ENCODE results near the gene ECE1. TPM values are rescaled to one million over a fixed set of nuclear protein-coding genes. Genes with fewer than 3 reads are reported as not detected.

ECE1 gene
- total and polyA plus RNA-seq, 2 of the 8 experiments (the other 6 are each of a cell fraction or from before 2014, with no cell fraction given) = 21.4 to 36.8 TPM

DNA sequence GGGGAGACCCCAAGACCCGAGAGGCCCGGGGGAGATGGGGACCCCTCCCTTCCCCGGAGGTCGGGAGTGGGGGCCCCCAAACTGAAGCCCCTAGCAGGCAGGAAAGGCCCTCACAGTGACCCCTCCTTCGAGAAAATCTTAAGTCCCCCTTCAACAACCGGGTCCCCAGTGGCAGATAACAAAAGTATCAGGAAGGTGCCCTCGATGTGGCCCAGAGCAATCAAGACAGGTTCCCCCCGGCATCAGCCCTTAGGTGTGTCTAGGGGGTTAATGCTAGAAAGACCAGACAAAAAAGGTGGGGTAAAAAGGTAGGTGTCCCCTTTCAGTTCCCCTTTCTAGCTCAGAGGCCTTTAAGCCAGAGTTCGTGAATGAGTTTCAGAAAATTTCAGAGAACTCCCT is 282 bp upstream of the ECE1 start:
- peak overlapping the region in 1 of 4 experiments; percentile 60; a peak in 1 of 7 replicates for H3K9ac ChIP-seq (replicated peaks in 1 of 4; ENCODE audit: extremely low read depth in 1 of 4, low read depth in 3 of 4, low read length in 3 of 4)
- no peak overlapping the region for H2BK15ac ChIP-seq (ENCODE audit: low read length)
- H3K14ac ChIP-seq (ENCODE audit: insufficient read length) = peak overlapping the region; percentile 24
- H3K36me3 ChIP-seq (ENCODE audit: control insufficient read depth in 2 of 4, insufficient read depth in 4 of 4, low read length in 3 of 4) = no peaks in the 10 kb centered on the region
- no peak overlapping the region for H3K4ac ChIP-seq (replicated peaks; ENCODE audit: insufficient read length, low read depth, low read length)
- no peak overlapping the region for H2BK12ac ChIP-seq (ENCODE audit: low read depth, low read length)
- no peaks in the 10 kb centered on the region for H3K9me3 ChIP-seq (ENCODE audit: insufficient read depth in 2 of 2, low read depth in 1 of 2, low read length in 1 of 2)
- ChIA-PET CTCF (ENCODE audit: partially characterized antibody) (interaction anchor here (0.8 to 6.4 kb wide), 5 partner anchors 20 to 73 kb away, joined by 3 to 44 read pairs (median 10); no protein-coding TSS in a partner anchor), POLR2A (ENCODE audit: partially characterized antibody) (interaction anchor here (1.3 kb wide), 1 partner anchor 9 kb away, joined by 7 read pairs; no protein-coding TSS in a partner anchor)
- H2AFZ ChIP-seq (ENCODE audit: low read length) = no peak overlapping the region
- no peak overlapping the region for H3K27ac ChIP-seq (ENCODE audit: low read depth, low read length)
- peaks cover 0 to 4% (median 0%) of the 10 kb centered on the region in 4 experiments; a peak in 2 of 7 replicates for H3K27me3 ChIP-seq (replicated peaks in 1 of 4; ENCODE audit: control insufficient read depth in 3 of 4, extremely low read depth in 1 of 4, insufficient read depth in 3 of 4, low read length in 3 of 4)
- no peak overlapping the region for H2BK5ac ChIP-seq (ENCODE audit: low read depth, low read length)
- no peak overlapping the region for H2BK20ac ChIP-seq (ENCODE audit: low read length)
- FAIRE-seq (no peak), DNase-seq (ENCODE audit: low read depth in 1 of 2, low spot score in 2 of 2) (no peak)
- peak overlapping the region; percentile 21 for H4K5ac ChIP-seq (ENCODE audit: insufficient read length, low read depth, low read length)
- peak overlapping the region; percentile 49 to 94 (median 68) for H3K4me3 ChIP-seq (ENCODE audit: extremely low read depth in 1 of 4, insufficient read depth in 2 of 4, low read depth in 3 of 4, low read length in 4 of 4)
- no peaks in the 10 kb centered on the region; a peak in 1 of 4 replicates for H3K79me2 ChIP-seq (ENCODE audit: control insufficient read depth in 1 of 2, insufficient read depth in 2 of 2, low read length in 2 of 2)
- H3K4me1 ChIP-seq (replicated peaks in 1 of 4; ENCODE audit: control insufficient read depth in 3 of 4, insufficient read depth in 4 of 4, low read length in 3 of 4) = peaks cover 0 to 22% (median 16%) of the 10 kb centered on the region in 4 experiments; a peak in 6 of 7 replicates
- peak overlapping the region; percentile 68 for H4K91ac ChIP-seq (replicated peaks; ENCODE audit: insufficient read length, low read length)
- H3K18ac ChIP-seq (ENCODE audit: extremely low read depth, low read length) = no peak overlapping the region
- H4K20me1 ChIP-seq (replicated peaks in 1 of 2; ENCODE audit: control insufficient read depth in 1 of 2, insufficient read depth in 2 of 2, low read length in 2 of 2) = peaks cover 0 to 1% of the 10 kb centered on the region in 2 experiments
- H3K56ac ChIP-seq (replicated peaks; ENCODE audit: insufficient read length, low read depth, low read length) = no peak overlapping the region
- WGBS, 2 experiments (ENCODE audit: extremely low coverage in 1 of 2, insufficient coverage in 1 of 2, insufficient read length in 1 of 2, insufficient replicate concordance in 2 of 2, low coverage in 1 of 2, low lambda C conversion rate in 2 of 2, missing lambda C conversion rate in 1 of 2) = 12% methylated on average over 7 of the region's 9 CpGs; no CpG with 5 or more reads in 1 of the 2 experiments
- peak overlapping the region; percentile 67 to 86 for H3K4me2 ChIP-seq (ENCODE audit: insufficient read depth in 1 of 2, low read depth in 2 of 2, low read length in 2 of 2)
- no peak overlapping the region for H4K8ac ChIP-seq (ENCODE audit: extremely low read depth, insufficient read depth, low read length)
- H3K23me2 ChIP-seq (ENCODE audit: low read depth, low read length) = peaks cover 6% of the 10 kb centered on the region
- no peak for TF ChIP-seq FOSL1 (IDR thresholded peaks at IDR 0.05; ENCODE audit: insufficient read depth, low read depth, low read length)
- TF ChIP-seq KDM4A (IDR thresholded peaks at IDR 0.05; ENCODE audit: low read depth, low read length, severe bottlenecking) = peak; percentile 35
- no peak overlapping the region for H3K23ac ChIP-seq (ENCODE audit: insufficient read length)
- no peak overlapping the region for H2BK120ac ChIP-seq (replicated peaks; ENCODE audit: low read depth, low read length)
- H3K79me1 ChIP-seq (ENCODE audit: low read depth, low read length) = no peaks in the 10 kb centered on the region; the same call in 1 of the 2 replicates
- H2AK5ac ChIP-seq (ENCODE audit: low read depth, low read length) = no peak overlapping the region
